ENCODE data around the gene NDUFA9.

DNA sequence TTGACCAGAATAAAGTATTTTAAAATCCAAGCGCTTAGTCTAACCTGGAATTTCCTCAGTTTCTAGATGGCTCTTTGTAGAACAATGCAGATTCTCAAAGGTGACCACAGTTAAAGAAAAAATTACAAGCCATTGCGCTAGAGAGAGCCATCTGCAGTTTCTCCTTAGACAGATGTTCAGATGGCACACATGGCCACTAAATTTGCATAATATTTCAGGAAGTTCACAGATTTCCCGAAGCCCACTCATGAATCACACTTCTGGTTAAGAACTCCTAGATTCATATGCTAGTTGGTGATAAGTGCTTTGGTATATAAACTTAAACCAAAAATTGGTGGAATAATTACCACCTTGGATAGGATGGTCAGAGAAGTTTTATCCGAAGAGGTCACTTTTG, 812 bp upstream of the NDUFA9 start:
- TF ChIP-seq E2F5 (CRISPR knock-in tag; IDR thresholded peaks at IDR 0.05) (no peak), MAX (CRISPR knock-in tag; IDR thresholded peaks at IDR 0.05) (no peak)
- TF ChIP-seq, protein P1, sequence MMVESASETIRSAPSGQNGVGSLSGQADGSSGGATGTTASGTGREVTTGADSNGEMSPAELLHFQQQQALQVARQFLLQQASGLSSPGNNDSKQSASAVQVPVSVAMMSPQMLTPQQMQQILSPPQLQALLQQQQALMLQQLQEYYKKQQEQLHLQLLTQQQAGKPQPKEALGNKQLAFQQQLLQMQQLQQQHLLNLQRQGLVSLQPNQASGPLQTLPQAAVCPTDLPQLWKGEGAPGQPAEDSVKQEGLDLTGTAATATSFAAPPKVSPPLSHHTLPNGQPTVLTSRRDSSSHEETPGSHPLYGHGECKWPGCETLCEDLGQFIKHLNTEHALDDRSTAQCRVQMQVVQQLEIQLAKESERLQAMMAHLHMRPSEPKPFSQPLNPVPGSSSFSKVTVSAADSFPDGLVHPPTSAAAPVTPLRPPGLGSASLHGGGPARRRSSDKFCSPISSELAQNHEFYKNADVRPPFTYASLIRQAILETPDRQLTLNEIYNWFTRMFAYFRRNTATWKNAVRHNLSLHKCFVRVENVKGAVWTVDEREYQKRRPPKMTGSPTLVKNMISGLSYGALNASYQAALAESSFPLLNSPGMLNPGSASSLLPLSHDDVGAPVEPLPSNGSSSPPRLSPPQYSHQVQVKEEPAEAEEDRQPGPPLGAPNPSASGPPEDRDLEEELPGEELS (CRISPR knock-in tag; IDR thresholded peaks at IDR 0.05) = no peak

Data from WTC11 (cell line).